ENCODE results near the gene CASS4. TPM values are rescaled to one million over a fixed set of nuclear protein-coding genes. Genes with fewer than 3 reads are reported as not detected.
"Not testable (repeated sequence)": the region's sequence is repeated elsewhere in the genome, so short reads cannot be mapped to it uniquely, and the experiment has no call there.

Gene CASS4
- total RNA-seq, 1 donor from 2014 or later: 0.28 TPM

DNA sequence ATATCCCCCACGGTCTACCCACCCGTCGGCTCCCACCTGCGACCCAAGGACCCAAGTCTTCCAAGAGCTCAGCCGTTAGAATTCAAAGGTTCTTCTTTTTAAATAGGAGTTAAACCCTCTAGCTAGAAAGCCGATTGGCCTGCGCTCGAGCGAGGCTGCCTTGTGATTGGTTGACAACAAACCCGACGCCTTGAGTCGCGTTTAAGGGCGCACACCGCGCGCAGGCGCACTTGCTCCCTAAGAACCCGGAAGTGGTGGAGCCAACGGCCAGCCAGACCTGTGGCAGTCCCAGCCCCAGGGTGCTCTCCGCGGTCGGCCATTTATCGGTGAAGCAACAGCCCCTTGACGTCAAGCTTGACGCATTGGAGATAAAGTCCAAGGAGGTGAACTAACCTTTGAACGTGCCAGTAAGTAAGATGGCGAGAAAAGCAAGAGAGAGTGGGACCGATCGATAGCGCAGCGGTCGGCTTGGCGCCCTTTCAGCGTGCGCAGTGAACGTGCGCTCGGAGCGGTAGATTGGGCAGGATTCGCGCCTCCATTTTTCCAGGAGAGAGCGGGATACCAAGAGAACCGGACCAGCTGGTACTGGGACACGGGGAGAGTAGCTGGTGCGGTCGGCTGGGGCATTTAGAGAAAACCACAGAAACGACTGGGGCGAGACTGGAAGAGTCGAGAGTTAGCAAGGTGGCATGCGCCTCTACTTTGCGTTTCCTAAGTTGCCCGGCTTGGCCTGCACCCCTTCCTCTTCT, 19.8 kb upstream of the CASS4 start, which contains the start of the genes AURKA and CSTF1:
Gene AURKA (minus strand): TSS at position 84 of the 749 bp plus-strand sequence. CDS start 4,018 bp downstream, outside the sequence.
Gene CSTF1 (plus strand): TSS at position 514 of the 749 bp plus-strand sequence. CDS start 2,908 bp downstream, outside the sequence.
- peak; percentile 97 for ATAC-seq

DNA sequence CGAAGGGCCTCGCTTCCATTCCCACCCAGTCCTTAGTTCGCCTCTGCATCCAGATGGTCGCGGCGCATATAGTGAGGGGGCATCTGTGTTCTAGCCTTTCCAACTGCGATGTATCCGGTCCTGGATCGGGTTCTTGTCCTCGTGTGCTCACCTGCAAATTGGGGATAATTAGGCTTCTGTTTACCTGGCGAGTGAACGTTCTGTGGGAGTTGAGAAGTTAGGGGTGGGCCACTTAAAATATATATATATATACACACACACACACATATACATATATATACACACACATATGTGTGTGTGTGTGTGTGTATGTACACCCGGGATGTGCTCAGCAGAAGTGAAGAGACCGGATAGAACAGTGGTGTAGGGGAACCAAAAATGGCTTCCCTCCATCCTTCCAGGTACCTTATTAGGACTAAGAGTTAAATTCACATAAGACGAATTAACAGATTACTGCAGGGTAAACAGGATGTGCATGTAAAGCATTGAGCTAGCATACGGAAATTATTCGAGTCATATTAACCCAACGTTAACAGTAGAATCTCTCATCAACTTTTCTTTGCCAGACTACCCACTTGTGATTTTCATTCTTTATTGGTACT, 19.1 kb upstream of the CASS4 start:
- no peak for ATAC-seq

DNA sequence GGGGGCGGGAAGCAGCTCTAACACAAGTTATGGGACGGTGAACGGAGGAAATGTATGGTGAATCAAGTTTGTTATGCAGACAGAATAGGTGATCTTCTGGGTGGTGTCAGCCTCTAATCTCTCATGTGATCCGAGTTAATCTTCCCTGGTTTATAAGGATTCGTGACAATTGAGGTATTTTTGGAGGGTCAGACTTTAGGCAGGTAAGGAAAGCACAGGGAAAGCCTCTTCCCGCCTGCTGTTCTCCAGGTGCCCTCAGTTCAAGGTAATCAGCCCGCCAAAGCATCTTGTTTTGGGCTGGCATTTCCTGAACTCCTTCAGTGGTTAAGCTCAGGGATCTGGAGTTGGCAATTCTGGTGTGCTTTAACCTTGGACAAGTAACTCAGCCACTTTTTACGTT, 18.4 kb upstream of the CASS4 start:
- ATAC-seq: no peak

DNA sequence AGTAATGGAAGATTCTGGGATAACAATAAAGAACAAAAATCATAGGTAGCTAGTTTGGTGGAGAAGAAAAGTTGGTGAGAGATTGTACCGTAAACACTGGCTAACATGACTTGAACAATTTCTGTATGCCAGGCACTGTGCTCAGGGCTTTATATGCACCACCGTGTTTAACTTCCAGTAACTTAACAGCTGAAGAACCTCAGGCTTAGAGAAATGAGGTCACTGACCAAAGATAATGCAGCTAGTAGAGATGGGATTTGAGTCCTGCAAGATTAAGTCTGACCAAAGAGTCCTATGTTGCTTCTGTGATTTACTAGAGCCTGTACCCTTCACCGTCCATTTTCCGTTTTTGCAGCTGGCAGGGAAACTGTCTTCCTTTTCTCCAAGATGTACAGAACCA, 16.9 kb upstream of the CASS4 start:
- no peak for ATAC-seq

DNA sequence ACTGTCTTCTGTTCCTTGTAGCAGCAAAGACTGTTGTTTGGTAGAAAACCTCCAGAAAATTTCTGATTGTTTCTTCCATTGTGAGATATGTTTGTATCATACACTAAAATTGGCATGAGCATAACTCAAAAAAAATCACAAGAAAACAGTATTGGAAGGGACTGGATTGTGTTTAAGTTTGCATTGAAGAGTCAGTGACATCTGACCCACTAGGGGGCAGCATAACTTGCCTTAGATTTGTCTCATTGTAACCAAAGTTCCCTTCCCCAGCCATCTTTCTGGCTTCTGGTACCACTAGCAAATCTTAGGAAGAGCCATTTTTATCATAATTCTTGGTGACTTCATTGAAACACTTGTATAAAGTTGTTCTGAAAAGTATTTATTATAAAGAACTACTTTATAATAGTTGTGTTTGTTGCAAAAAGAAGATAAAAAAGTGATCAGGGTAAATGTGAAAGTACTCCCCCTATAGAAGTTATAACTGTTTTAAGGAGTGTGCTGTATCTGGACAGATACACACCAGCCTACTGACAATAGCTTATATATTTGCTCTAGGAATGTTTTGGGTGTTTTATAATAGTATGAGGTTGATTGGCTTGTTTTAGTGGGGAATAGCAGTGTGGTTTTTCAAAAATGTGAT, 11.9 kb upstream of the CASS4 start:
- peak; percentile 49 for ATAC-seq

DNA sequence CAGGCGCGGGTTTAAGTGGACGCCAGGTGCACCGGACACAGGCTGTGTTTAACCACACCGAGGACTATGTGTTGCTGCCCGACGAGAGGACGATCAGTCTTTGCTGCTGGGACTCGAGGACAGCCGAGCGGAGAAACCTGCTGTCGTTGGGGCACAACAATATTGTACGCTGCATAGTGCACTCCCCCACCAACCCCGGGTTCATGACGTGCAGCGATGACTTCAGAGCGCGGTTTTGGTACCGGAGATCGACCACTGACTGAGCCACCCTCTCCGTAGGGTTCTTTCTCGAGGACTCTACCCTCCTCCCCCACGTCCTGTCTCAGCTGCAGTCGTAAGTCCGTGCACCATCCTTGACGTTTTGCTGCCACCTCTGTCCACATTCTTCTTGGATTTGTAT, 8.6 kb upstream of the CASS4 start:
- ATAC-seq: no peak

DNA sequence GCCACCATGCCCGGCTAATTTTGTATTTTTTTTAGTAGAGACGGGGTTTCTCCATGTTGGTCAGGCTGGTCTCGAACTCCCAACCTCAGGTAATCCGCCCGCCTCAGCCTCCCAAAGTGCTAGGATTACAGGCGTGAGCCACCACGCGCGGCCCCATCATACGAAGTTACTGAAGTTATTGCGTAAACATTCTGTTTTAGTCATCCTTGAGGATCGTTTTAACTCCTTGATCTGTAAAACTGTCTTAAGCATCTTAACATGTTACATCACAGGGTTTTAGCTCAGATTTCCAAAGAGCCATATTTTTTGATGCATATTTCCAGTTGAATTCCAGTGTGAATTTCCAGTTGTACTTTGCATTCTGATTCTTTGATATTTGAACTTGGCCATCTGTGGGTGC, 6.7 kb upstream of the CASS4 start:
- ATAC-seq: not testable (repeated sequence)

DNA sequence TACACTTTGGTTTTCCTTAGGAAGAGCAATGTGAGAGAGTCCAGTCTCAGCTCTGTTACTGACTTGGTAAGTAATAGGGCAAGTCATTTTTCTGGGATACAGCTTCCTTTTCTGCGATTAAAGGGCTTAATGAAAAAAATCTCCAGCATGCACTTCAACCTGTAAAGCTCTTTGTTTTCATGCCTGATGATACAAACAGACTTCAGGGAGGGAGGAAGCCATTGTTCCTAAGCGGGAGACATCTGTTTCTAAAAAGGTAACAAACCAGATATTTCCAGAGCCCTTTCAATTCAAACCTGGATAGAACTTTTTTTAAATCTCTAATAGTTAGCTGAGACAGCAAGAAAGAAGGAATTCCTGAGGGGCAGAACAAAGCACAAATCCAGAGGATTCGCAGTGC, 5.2 kb upstream of the CASS4 start:
- ATAC-seq: no peak

DNA sequence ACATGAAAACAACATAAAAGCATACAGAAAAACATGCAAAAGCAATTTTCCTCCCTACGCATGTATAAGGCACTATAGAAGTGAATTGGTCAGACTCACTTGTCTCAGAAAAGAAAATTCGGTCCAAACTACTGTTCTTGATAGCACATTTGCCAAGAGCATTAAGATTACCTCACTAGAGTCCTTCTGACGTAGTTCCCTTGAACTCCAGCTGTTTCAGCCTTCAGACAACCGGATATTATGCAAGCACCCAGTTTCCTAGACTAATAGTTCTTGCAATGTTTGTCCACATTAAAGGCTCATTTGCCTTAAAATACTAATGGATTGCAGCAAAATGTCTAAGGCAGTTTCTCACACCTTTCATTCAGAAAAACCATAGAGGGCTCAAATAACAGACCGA, 2.5 kb upstream of the CASS4 start:
- no peak for ATAC-seq

DNA sequence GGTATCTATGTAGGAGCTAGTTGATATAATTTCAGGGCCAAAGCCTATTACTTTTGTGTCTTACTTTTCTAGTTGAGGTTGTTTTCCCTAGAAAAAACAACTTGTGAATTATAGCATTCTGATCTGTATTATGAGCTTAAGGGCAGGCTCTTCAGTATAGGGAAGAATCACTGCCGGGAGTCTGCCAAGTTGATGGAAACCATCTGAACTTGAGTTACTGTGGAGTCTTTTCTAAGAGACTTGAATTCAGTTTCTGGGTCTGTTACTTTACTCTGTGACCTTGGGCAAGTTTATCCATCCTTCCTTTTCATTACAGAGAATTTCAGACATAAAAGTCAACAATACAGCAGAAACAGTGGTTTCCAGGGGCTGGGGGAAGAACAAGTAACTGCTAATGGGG, 2.1 kb upstream of the CASS4 start:
- ATAC-seq: no peak

DNA sequence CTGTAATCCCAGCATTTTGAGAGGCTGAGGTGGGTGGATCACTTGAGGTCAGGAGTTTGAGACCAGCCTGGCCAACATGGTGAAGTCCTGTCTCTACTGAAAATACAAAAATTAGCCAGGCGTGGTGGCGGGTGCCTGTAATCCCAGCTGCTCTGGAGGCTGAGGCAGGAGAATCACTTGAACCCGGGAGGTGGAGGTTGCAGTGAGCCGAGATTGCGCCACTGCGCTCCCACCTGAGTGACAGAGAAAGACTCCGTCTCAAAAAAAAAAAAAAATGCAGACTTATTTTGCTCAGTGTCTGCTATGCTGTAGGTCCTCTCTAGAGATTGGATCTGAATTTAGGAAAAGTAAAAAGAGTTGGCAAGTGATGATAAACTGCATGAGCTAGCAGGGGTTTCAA, 773 bp upstream of the CASS4 start:
- ATAC-seq: not testable (repeated sequence)

DNA sequence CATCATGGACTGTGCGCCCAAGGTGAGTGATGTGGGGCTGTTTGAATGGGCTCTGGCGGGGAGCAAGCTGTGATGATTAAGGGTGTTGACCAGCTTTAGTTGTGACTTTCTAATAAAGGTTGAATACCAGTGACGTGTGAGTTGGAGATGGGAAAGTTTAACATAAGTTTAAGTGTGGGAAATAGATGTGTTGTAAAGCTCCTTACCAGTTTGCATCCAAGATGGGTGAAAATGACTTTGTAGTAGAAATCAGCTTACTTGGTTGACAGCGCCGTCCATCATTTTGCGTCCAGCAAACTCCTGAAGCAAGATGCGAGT, 372 bp downstream of the CASS4 start:
- ATAC-seq: no peak

DNA sequence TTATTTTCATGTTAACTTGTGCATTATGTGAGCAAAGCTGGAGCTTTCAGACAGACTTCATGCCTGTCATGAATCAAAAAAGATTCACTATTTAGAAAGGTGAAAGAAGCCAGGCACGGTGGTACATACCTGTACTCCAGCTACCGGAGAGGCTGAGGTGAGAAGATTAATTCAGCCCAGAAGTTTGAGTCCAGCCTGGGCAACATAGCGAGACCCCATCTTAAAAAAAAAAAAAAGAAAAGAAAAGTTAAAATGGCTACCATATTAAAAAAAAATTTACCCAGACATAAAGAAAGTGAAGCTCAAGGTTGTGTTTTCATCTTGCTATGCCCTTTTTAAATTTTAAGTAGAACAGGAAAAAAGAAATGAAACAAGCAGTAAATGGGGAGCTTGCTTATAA, 889 bp downstream of the CASS4 start:
- ATAC-seq: no peak

DNA sequence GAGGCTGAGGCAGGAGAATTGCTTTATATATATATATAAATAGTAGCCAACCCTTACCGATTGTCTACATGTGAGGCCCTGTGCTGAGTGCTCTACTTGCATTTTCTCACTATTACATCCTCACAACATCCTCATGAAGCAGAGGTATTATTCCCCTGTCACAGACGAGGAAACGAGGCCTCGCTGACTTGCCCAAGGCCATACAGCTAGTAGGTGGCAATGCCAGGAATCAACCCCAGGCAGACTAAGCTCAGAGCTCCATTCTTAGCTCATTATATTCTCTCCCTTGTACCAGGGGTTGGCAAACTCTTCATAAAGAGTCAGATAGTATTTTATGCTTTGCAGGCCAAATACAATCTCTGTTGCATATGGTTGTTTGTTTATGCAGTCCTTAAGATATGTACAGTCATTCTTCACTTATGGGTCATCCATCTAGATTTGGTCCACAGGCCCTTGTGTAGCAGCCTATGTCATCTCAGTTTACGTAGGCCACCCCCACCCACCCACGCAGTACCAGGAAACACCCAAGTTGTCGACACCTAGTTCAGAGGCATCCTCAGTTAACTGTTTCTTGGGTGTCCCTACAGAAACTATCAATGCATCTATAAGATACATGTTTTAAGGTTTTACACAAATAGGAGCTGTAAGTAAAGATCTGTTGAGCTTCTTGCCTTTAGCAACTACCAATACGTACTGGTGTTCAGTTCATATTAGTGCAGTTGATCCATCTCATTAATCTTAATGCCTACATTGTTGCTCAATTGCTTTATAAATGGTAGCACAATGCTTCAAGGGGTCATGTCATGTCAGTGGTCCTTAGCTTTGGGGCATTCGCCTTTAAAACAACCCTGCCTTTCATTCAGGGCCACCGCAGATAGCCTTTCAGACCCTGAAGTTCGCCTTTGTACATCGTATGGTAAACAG, 3.0 kb downstream of the CASS4 start:
- no peak for ATAC-seq

DNA sequence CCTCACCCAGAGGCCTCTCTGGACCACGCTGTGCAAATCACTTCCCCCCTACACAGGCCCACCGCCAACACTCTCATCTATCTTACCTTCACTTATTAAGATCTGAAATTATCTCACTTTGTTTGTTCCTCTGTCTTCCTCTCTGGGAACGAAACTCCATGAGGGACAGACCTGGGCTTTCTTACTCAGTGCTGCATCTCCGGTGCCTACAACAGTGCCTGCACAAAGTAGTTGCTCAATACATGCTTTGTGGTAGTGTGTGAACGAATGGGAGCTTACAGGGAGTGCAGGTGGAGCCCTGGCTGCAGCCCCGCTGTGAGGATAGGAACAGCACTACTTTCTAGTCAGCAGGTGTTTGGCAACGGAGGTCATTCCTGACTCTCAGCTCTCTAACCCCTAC, 5.3 kb downstream of the CASS4 start:
- ATAC-seq: no peak

DNA sequence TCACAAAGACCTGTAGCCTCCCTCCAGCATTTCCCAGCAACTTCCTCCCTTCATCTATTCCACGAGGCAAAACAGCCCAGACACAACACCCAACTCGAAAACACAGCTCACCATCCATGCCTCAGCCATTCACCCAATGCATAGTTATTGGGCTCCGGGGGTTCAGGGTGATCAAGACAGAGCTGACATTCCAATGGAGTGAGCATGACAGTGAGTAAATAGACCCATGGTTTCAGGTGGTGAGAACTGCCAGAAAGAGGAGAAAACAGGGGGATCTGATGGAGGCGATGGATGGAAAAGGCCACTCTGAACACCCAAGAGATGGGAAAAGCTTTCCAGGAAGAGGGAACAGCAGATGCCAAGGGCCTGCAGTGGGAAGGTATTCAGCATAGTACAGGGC, 5.9 kb downstream of the CASS4 start:
- ATAC-seq: no peak

DNA sequence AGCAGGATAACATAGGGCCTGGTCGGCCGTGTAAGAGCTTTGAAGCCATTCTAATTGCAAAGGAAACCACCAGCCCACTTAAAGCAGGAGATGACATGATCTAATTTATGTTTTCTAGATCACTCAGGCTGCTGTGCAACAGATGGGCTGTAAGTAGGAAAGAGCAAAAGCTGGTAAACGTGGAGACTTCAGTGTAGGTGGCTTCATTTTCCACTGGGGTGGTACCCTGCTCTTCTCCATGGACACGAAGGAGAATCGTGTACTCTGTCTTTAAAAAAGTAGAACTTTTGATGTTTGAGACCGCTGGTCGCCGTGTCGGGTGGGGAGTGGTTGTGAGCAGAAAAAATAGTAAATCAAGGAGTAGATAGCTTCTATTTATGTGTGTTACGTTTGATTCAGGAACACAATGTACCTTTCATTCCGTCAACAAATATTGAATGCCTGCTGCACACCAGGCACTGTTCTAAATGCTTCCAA, 6.4 kb downstream of the CASS4 start:
- ATAC-seq: no peak

DNA sequence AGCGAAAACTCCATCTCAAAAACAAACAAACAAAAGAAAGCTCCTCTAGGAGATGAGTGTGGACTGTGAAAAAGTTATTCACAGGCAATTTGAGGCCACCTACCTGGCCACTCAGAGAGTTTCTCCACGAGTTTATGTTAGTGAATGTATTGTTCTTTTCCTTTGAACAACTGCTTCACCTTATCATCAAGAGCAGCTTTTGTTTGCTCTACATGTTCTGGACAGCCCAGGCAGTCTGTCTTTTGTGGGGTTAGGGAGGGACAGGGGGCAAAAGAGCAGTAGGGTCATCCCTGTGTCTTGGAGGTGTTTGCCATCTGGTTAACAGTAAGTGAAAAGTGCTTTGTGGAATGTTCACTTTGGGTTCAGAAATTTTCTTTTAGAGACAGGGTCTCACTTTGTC, 8.0 kb downstream of the CASS4 start:
- ATAC-seq: no peak

DNA sequence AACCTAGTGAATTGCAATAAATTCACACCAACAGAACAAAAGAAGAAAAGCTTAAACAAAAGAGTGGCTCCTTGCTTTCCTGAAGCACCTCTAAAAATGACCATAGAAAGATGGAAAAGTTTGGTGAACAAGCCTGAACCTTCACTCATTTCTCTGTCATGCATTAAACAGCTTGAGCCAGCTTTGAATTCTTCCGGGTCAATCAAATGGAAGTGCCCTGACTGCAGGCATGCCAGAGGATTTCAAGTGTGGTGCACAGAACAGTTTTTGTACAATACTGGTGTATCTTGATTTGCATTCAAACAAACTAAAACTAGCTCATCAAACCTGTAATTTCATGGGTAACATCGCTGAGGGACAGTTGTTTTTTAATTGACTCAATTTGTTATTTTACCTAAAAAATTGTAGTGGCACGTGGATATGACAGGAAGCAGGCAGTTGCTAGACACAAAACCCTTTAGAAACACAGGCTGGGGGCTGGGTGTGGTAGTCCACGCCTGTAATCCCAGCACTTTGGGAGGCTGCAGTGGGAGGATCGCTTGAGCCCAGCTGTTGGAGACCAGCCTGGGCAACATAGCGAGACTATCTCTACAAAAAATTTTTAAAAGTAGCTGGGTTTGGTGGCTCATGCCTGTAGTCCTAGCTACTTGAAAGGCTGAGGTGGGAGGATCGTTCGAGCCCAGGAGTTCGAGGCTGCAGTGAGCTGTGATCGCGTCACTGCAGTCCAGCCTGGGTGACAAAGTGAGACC, 9.1 kb downstream of the CASS4 start:
- no peak for ATAC-seq

DNA sequence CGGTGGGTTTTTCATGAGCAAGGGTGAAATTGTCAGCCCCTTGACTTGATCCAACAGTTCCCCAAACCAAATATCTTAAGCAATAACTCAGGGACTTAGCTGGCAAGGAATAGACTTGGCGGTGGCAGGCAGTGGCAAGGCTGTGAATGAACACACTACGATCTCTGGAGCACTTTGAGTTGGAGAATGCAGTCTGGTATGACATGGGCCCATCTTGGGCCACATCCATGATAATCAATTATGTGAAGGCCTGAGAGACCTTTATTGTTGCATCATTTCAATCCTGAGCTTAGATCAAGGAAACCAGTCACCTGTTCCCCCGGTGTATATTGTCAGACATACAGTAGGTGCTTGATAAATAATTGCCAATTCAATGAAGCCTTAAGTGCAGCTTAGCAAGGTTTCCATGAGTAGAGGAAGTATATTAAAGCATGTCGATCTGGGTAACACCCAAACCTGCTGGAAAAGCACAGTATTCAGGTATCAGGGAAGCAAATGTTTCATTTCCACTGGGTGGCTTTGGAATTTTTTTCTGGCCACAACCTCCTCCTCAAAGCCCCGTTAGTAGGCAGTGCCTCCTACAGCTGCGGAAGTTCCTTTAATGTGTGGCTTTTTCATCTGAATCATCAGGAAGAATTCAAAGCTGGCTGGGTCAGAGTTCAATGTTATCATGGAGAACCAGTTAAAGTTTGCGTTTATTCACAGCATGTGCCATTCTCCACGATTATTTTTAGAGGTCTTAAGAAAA, 10.2 kb downstream of the CASS4 start:
- no peak for ATAC-seq

DNA sequence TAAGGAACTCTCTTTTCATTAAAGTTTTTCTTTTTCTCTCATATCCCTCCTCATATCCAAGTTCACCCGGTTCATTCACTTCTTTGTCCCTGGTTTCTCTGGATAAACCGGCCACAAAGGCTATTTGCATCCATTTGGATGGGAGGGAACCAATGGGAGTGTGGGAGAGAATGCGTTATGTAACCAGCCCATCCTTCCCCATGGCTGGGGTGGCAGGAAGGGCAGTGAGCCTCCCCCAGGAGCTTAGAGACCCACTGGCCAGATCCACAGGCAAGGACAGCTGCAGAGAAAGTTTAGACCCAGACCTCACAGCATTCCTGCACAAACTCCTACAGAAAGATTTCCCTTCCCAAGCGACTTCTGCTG, 10.7 kb downstream of the CASS4 start:
- no peak for ATAC-seq

All from esophagus mucosa (tissue), 1 donor.